Measurements from ENCODE around the gene CCDC24. TPM values are rescaled to one million over a fixed set of nuclear protein-coding genes. Genes with fewer than 3 reads are reported as not detected.
A peak's percentile ranks its signal among the peaks of the same experiment; 100 is the strongest.

Gene CCDC24
- total RNA-seq, 4 donors from 2014 or later, result 0.73 to 2.9 (median 1.2) TPM

GRCh38 chr1:44031252-44032169 lies 40.1 kb downstream of the CCDC24 start, which contains the start of gene SLC6A9:
TSS of gene SLC6A9 (minus strand) at chr1:44031462. CDS start at chr1:44024277, 7,185 bp downstream.
- H3K27ac ChIP-seq, result peak within 1 kb of the TSS; percentile 77 to 95 (median 91)
- in situ Hi-C loops (cut with MboI; ENCODE audit: low sequenced_read_pairs in 4 of 4) (loop anchor here in 3 of 4 donors (25.0 kb wide), 2 partner anchors 269 to 494 kb away; partner anchors contain the start of gene PTPRF (in 2 of the 3)), intact Hi-C loops (cut with DNase I; ENCODE audit: low total_unique reads) (loop anchor here (5.0 to 10.0 kb wide), 2 partner anchors 39 to 267 kb away; partner anchors contain the start of gene CCDC24)
- no peaks in the 10 kb centered on the region for H3K36me3 ChIP-seq
- H3K4me1 ChIP-seq, result peaks cover 21 to 36% of the 10 kb centered on the region in 2 donors
- no peaks in the 10 kb centered on the region for H3K9me3 ChIP-seq
- no peak for DNase-seq
- ATAC-seq, result no peak
- peak within 1 kb of the TSS; percentile 78 to 92 (median 82) for H3K4me3 ChIP-seq
- no peak for TF ChIP-seq CTCF (IDR thresholded peaks at IDR 0.05 in 4 of 5, conservative IDR thresholded peaks at IDR 0.05 in 1 of 5)
- no peak for TF ChIP-seq POLR2A (IDR thresholded peaks at IDR 0.05)
- H3K27me3 ChIP-seq, result no peaks in the 10 kb centered on the region

GRCh38 chr1:44032170-44032790 lies 40.9 kb downstream of the CCDC24 start:
- in situ Hi-C loops (cut with MboI; ENCODE audit: low sequenced_read_pairs in 4 of 4) (loop anchor here in 3 of 4 donors (25.0 kb wide), 2 partner anchors 270 to 495 kb away; partner anchors contain the start of gene PTPRF (in 2 of the 3)), intact Hi-C loops (cut with DNase I; ENCODE audit: low total_unique reads) (loop anchor here (5.0 to 10.0 kb wide), 2 partner anchors 40 to 267 kb away; partner anchors contain the start of gene CCDC24)
- DNase-seq (no peak), ATAC-seq (no peak)
- Histone ChIP-seq H3K36me3 (no peaks in the 10 kb centered on the region), H3K4me3 (no peak overlapping the region), H3K4me1 (peaks cover 21 to 36% of the 10 kb centered on the region in 2 donors), H3K27me3 (no peaks in the 10 kb centered on the region), H3K27ac (no peak overlapping the region), H3K9me3 (no peaks in the 10 kb centered on the region)
- TF ChIP-seq POLR2A (IDR thresholded peaks at IDR 0.05) (no peak), CTCF (IDR thresholded peaks at IDR 0.05 in 4 of 5, conservative IDR thresholded peaks at IDR 0.05 in 1 of 5) (no peak)

- in situ Hi-C loops (cut with MboI; ENCODE audit: low sequenced_read_pairs in 4 of 4) (loop anchor here in 3 of 4 donors (25.0 kb wide), 2 partner anchors 271 to 496 kb away; partner anchors contain the start of gene PTPRF (in 2 of the 3)), intact Hi-C loops (cut with DNase I; ENCODE audit: low total_unique reads) (loop anchor here (5.0 to 10.0 kb wide), 2 partner anchors 41 to 268 kb away; partner anchors contain the start of gene CCDC24)
- H3K9me3 ChIP-seq, result no peaks in the 10 kb centered on the region
- H3K27ac ChIP-seq, result no peak overlapping the region
- ATAC-seq, result no peak
- TF ChIP-seq CTCF (IDR thresholded peaks at IDR 0.05 in 4 of 5, conservative IDR thresholded peaks at IDR 0.05 in 1 of 5) (no peak), POLR2A (IDR thresholded peaks at IDR 0.05) (no peak)
- H3K4me1 ChIP-seq, result peaks cover 21 to 36% of the 10 kb centered on the region in 2 donors
- H3K4me3 ChIP-seq, result no peak overlapping the region
- no peak for DNase-seq
- H3K27me3 ChIP-seq, result no peaks in the 10 kb centered on the region
- no peaks in the 10 kb centered on the region for H3K36me3 ChIP-seq
Observed at GRCh38 chr1:44033041-44033575, 41.7 kb downstream of the CCDC24 start.

GRCh38 chr1:44033756-44034155 lies 42.4 kb downstream of the CCDC24 start:
- in situ Hi-C loops (cut with MboI; ENCODE audit: low sequenced_read_pairs in 4 of 4), result loop anchor here in 3 of 4 donors (25.0 kb wide), 2 partner anchors 271 to 496 kb away; partner anchors contain the start of gene PTPRF (in 2 of the 3)
- H3K27ac ChIP-seq, result no peak overlapping the region
- H3K27me3 ChIP-seq, result no peaks in the 10 kb centered on the region
- ATAC-seq (no peak), DNase-seq (no peak)
- H3K36me3 ChIP-seq, result no peaks in the 10 kb centered on the region
- intact Hi-C loops (cut with DNase I; ENCODE audit: low total_unique reads), result loop anchor here (5.0 to 10.0 kb wide), 2 partner anchors 41 to 269 kb away; partner anchors contain the start of gene CCDC24
- H3K9me3 ChIP-seq, result no peaks in the 10 kb centered on the region
- peaks cover 21 to 36% of the 10 kb centered on the region in 2 donors for H3K4me1 ChIP-seq
- no peak overlapping the region for H3K4me3 ChIP-seq
- no peak for TF ChIP-seq POLR2A (IDR thresholded peaks at IDR 0.05)
- TF ChIP-seq CTCF (IDR thresholded peaks at IDR 0.05 in 4 of 5, conservative IDR thresholded peaks at IDR 0.05 in 1 of 5), result no peak

Data from gastrocnemius medialis (tissue), 4 donors.